SK-N-MC (cell line): ENCODE results near the gene TNRC6A.

ENCODE experiments used
- DNase-seq: peaks from one replicate; pipeline ENCODE4 v3.0.0-alpha.2; 2011; ENCODE audit warnings: low read depth, low spot score
- H3K27ac ChIP-seq: fragments of 200-600 bp; sonication (generic); 2 replicates; pipeline ENCODE4 v1.5.1; 2016; ENCODE audit warnings: mixed run types
- H3K36me3 ChIP-seq: fragments of 200-600 bp; sonication (generic); 2 replicates; pipeline ENCODE4 v1.6.1; 2017; ENCODE audit warnings: antibody characterized with exemption, low read length, mixed read lengths; ENCODE audit not compliant: insufficient read depth
- H3K4me3 ChIP-seq: fragments of 200-600 bp; sonication (generic); 2 replicates; pipeline ENCODE4 v1.5.1; 2016
- H3K9ac ChIP-seq: fragments of 200-600 bp; sonication (generic); 2 replicates; pipeline ENCODE4 v1.8.0; 2017; ENCODE audit warnings: mixed run types, mixed read lengths; ENCODE audit not compliant: insufficient read length
- H3K9me3 ChIP-seq: fragments of 200-600 bp; sonication (generic); 2 replicates; pipeline ENCODE4 v1.6.1; 2017; ENCODE audit warnings: low read depth, mild to moderate bottlenecking, antibody characterized with exemption, low read length, moderate library complexity, mixed read lengths
- EZH2 ChIP-seq: fragments of 200-600 bp; sonication (generic); IDR thresholded peaks from one replicate; pipeline ENCODE4 v1.6.1; 2017; ENCODE audit warnings: antibody characterized with exemption
- FOXP2 ChIP-seq: optimal IDR thresholded peaks from 2 replicates; pipeline ENCODE3; 2011; ENCODE audit warnings: mild to moderate bottlenecking, moderate library complexity; ENCODE audit not compliant: insufficient read depth; ENCODE audit errors: extremely low read length, control extremely low read depth
- POLR2AphosphoS5 ChIP-seq: IDR thresholded peaks from 2 replicates; pipeline ENCODE4 v1.6.1; 2012; ENCODE audit warnings: mild to moderate bottlenecking, low read depth, low read length, borderline replicate concordance

The TNRC6A gene

GRCh38 chr16:24820522-24820921 is 91.1 kb downstream of the TNRC6A start:
- no peak for DNase-seq
- no peak overlapping the region for H3K4me3 ChIP-seq
- H3K9me3 ChIP-seq = no peaks in the 10 kb centered on the region
- H3K27ac ChIP-seq = no peak overlapping the region
- H3K36me3 ChIP-seq = peaks cover 88% of the 10 kb centered on the region
- TF ChIP-seq EZH2 (no peak), FOXP2 (no peak), POLR2AphosphoS5 (no peak)
- no peak overlapping the region for H3K9ac ChIP-seq

DNA sequence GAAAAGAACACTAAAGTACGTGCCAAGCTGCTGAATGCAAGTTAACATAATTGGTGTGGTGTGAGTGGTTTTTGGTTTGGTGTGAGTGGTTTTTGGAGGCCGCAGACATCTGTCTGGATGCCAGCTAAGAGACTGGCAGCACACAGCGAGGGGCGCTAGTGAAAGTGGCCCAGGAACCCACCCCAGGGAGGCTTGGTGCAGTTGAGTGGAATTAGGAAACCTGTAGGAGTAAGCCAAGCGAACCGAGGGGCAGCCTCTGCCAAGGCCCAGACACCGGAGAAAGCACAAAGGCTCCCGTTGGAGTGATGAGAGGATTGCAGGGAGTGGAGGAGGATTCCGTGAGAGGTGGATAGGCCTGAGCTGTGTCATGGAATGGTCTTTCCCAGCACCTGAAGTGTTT is 91.7 kb downstream of the TNRC6A start:
- no peak overlapping the region for H3K9ac ChIP-seq
- DNase-seq = no peak
- no peak overlapping the region for H3K27ac ChIP-seq
- H3K9me3 ChIP-seq = no peaks in the 10 kb centered on the region
- peaks cover 88% of the 10 kb centered on the region for H3K36me3 ChIP-seq
- no peak overlapping the region for H3K4me3 ChIP-seq
- TF ChIP-seq EZH2 (no peak), FOXP2 (no peak), POLR2AphosphoS5 (no peak)

- no peak overlapping the region for H3K27ac ChIP-seq
- no peaks in the 10 kb centered on the region for H3K9me3 ChIP-seq
- no peak overlapping the region for H3K9ac ChIP-seq
- H3K36me3 ChIP-seq = peaks cover 88% of the 10 kb centered on the region
- H3K4me3 ChIP-seq = no peak overlapping the region
- TF ChIP-seq EZH2 = no peak
- no peak for TF ChIP-seq FOXP2
- TF ChIP-seq POLR2AphosphoS5 = no peak
- no peak for DNase-seq
Measured at GRCh38 chr16:24822542-24822941, 93.1 kb downstream of the TNRC6A start.

DNA sequence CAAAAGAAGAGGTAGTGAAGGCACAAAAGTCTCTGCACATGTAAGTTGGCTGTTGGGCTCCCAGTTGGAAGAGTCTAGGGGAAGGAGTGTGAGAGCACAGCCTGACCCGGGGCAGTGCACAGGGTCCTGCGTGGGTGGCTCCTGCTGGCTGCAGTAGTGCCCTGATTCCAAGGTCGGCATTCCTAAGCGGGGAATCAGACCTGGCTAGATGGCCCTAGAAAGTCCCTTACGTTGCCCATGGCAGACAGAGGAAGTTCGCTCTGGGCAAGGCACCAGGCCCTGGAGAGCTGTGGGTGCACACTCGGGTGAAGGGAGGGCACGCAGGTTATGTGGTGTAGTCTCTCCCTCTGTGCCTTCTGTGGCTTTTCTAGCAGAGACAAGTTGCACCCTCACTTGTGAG is 93.5 kb downstream of the TNRC6A start:
- TF ChIP-seq POLR2AphosphoS5 (no peak), EZH2 (no peak), FOXP2 (no peak)
- DNase-seq = no peak

DNA sequence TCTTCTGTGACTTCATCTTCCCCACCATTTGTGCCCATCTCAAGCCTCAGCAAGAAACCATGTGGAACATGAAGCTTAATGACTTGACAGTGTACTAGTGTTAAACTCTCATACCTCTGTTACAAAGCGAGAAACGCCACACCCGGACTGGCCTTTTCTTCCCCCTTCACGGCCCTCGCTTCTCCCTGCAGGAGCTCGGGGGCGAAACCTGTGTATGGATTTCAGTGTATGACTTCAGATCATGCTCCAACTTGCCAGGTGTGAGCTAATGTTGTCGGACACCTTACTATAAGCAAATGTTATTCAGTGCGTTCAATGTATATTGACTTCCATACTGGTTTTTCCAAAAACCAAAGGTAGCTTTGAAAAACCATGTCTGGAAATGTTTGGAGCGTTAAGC is 96.2 kb downstream of the TNRC6A start:
- no peak for TF ChIP-seq FOXP2
- no peak for TF ChIP-seq EZH2
- no peak for TF ChIP-seq POLR2AphosphoS5
- H3K27ac ChIP-seq = peak overlapping the region; percentile 31; the same call in 1 of the 2 replicates
- no peak for DNase-seq
- H3K4me3 ChIP-seq = no peak overlapping the region
- H3K36me3 ChIP-seq = peaks cover 60% of the 10 kb centered on the region
- H3K9me3 ChIP-seq = no peaks in the 10 kb centered on the region
- no peak overlapping the region for H3K9ac ChIP-seq

More for the DNA sequence above, 93.5 kb downstream of the TNRC6A start:
- Histone ChIP-seq H3K36me3 (peaks cover 84% of the 10 kb centered on the region), H3K4me3 (no peak overlapping the region), H3K27ac (no peak overlapping the region), H3K9me3 (no peaks in the 10 kb centered on the region), H3K9ac (no peak overlapping the region)

DNA sequence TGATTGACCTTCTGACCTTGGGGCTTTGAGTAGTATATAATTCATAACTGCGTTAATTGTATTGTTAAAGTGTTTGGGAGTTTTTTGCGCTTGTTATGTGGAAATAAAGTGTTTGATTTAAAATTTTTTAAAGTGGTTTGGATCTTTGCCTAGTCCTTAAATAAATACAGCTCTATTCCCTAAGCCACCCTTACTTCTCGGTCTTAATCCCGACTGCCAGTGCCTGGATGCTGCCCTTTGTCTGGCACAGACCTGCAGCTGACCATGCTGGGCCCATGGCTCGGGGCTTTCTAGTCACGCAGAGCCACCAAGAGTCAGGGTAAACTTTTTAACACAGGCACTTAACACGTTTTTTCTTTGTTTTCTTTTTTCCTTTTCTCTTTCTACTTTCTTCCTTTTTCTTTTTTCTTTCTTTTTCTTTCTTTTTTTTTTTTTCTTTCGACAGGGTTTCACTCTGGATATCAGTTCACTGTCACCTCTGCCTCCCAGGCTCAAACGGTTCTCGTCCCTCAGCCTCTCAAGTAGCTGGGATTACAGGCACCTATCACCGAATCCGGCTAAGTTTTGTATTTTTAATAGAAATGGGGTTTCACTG is 96.7 kb downstream of the TNRC6A start:
- H3K27ac ChIP-seq = no peak overlapping the region
- no peak overlapping the region for H3K4me3 ChIP-seq
- H3K9me3 ChIP-seq = no peaks in the 10 kb centered on the region
- H3K9ac ChIP-seq = no peak overlapping the region
- TF ChIP-seq EZH2 = no peak
- TF ChIP-seq POLR2AphosphoS5 = no peak
- no peak for TF ChIP-seq FOXP2
- H3K36me3 ChIP-seq = peaks cover 55% of the 10 kb centered on the region
- DNase-seq = no peak

DNA sequence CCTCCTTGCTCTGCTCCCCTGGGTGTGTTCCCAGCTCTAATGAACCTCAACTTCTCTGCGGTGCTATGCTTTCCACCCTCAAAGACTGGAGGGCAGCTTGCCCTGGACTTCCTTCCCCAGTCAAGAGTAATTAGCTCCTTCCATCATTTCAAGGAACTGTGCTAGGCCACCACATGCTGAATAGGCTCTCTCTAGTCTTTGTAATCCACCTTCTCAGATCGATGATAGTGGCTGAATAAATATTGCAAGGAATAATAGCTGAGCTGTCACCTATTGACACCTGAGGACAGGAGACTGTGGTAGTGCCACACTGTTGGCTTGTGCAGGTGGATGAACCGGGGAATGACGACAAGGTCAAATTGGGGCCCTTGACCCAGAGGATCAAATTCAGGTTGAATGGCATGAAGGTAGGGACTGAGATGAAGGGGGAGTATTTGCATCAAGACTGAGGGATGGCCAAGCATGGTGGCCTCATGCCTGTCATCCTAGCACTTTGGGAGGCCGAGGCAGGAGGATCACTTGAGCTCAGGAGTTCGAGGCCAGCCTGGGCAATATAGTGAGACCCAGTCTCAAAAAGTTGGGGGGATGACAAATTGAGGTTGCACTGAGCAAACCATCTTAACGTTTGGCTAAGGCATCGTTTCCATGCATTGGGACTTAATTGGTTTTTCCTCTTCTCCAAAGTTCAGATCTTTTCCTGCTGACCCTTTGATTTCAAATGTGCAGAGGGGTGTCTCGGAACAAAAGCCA is 97.5 kb downstream of the TNRC6A start:
- TF ChIP-seq POLR2AphosphoS5 = no peak
- TF ChIP-seq FOXP2 = no peak
- TF ChIP-seq EZH2 = no peak
- Histone ChIP-seq H3K9ac (no peak overlapping the region), H3K9me3 (no peaks in the 10 kb centered on the region), H3K4me3 (no peak overlapping the region), H3K36me3 (peaks cover 47% of the 10 kb centered on the region), H3K27ac (no peak overlapping the region)
- no peak for DNase-seq

GRCh38 chr16:24829153-24829552 is 99.7 kb downstream of the TNRC6A start:
- H3K9me3 ChIP-seq = no peaks in the 10 kb centered on the region
- no peak overlapping the region for H3K4me3 ChIP-seq
- H3K9ac ChIP-seq = no peak overlapping the region
- TF ChIP-seq POLR2AphosphoS5 = no peak
- TF ChIP-seq FOXP2 = no peak
- no peak for TF ChIP-seq EZH2
- no peak for DNase-seq
- no peak overlapping the region for H3K27ac ChIP-seq
- H3K36me3 ChIP-seq = peaks cover 29% of the 10 kb centered on the region
